ENCODE measurements around the gene PNPLA2.

GRCh38 chr11:794766-795633 lies 23.7 kb upstream of the PNPLA2 start:
- TF ChIP-seq POLR2A (IDR thresholded peaks at IDR 0.05) (no peak), CTCF (IDR thresholded peaks at IDR 0.05) (no peak), POLR2AphosphoS5 (IDR thresholded peaks at IDR 0.05) (no peak), EP300 (IDR thresholded peaks at IDR 0.05) (no peak)

Data from gastroesophageal sphincter (tissue), 3 donors.